WTC11 (cell line): ENCODE data around the gene SENP3. TPM values are rescaled to one million over a fixed set of nuclear protein-coding genes. Genes with fewer than 3 reads are reported as not detected.

ENCODE experiments used
- ATAC-seq: fragments of 200-7000 bp; cut with Tn5 transposase; 2 replicates; pipeline ENCODE4 v1.10.0; 2021; ENCODE audit warnings: mild to moderate bottlenecking, moderate library complexity
- CTCF ChIA-PET: fragments of 300-600 bp; sonication (Branson Sonifier 250); formaldehyde crosslinking; loops from one replicate; lab custom pipeline; 2021; ENCODE audit warnings: antibody characterized with exemption; lab: Charles Lee
- POLR2A ChIA-PET: fragments of 350-600 bp; sonication (Branson Sonifier 250); formaldehyde crosslinking; loops from one replicate; lab custom pipeline; 2021; ENCODE audit warnings: antibody characterized with exemption; lab: Charles Lee
- DNase-seq: peaks from one replicate; pipeline ENCODE4 v3.0.0; 2021; ENCODE audit warnings: low spot score
- H3K27ac Mint-ChIP-seq: 2 replicates; pipeline ENCODE4 v1.8.0; 2021; ENCODE audit warnings: mixed read lengths
- H3K27me3 Mint-ChIP-seq: 2 replicates; pipeline ENCODE4 v1.8.0; 2021; ENCODE audit warnings: low read depth, mild to moderate bottlenecking, moderate library complexity, mixed read lengths
- H3K36me3 Mint-ChIP-seq: 2 replicates; pipeline ENCODE4 v1.8.0; 2021; ENCODE audit warnings: mixed read lengths
- H3K4me1 Mint-ChIP-seq: 2 replicates; pipeline ENCODE4 v1.8.0; 2022; ENCODE audit warnings: mixed read lengths
- H3K4me3 Mint-ChIP-seq: 2 replicates; pipeline ENCODE4 v1.8.0; 2021; ENCODE audit warnings: mild to moderate bottlenecking, moderate library complexity, mixed read lengths
- H3K9me3 Mint-ChIP-seq: 2 replicates; pipeline ENCODE4 v1.8.0; 2021; ENCODE audit warnings: mixed read lengths
- AFF4 ChIP-seq: sonication (generic); formaldehyde crosslinking; IDR thresholded peaks from 2 replicates; pipeline ENCODE4 v1.8.1; 2023; ENCODE audit warnings: mild to moderate bottlenecking, missing genetic modification reagents, borderline replicate concordance
- CTCF ChIP-seq: fragments of 200-600 bp; IDR thresholded peaks from 2 replicates; pipeline ENCODE4 v1.8.0; 2022; ENCODE audit warnings: antibody characterized with exemption
- MLX ChIP-seq: sonication (generic); formaldehyde crosslinking; IDR thresholded peaks from 2 replicates; pipeline ENCODE4 v1.8.1; 2023; ENCODE audit warnings: mild to moderate bottlenecking, missing genetic modification reagents, moderate library complexity
- NR2C2 ChIP-seq: sonication (generic); formaldehyde crosslinking; IDR thresholded peaks from 2 replicates; pipeline ENCODE4 v1.8.0; 2022; ENCODE audit warnings: mild to moderate bottlenecking, missing genetic modification reagents
- PRRX2 ChIP-seq: fragments of 250-450 bp; sonication (Bioruptor Pico); IDR thresholded peaks from 2 replicates; pipeline ENCODE4 v1.8.0; 2021; ENCODE audit warnings: mild to moderate bottlenecking
- TP53 ChIP-seq: sonication (generic); formaldehyde crosslinking; IDR thresholded peaks from 2 replicates; pipeline ENCODE4 v1.8.1; 2023; ENCODE audit warnings: mild to moderate bottlenecking, missing genetic modification reagents
- ZNF121 ChIP-seq: sonication (generic); formaldehyde crosslinking; IDR thresholded peaks from 2 replicates; pipeline ENCODE4 v1.8.0; 2023; ENCODE audit warnings: missing genetic modification reagents
- ZNF317 ChIP-seq: sonication (generic); formaldehyde crosslinking; IDR thresholded peaks from 2 replicates; pipeline ENCODE4 v1.8.1; 2023; ENCODE audit warnings: low read depth, mild to moderate bottlenecking, moderate library complexity, missing genetic modification reagents, borderline replicate concordance
- ZNF671 ChIP-seq: fragments of 250-450 bp; sonication (Bioruptor Pico); IDR thresholded peaks from 2 replicates; pipeline ENCODE4 v1.8.0; 2021; ENCODE audit warnings: mild to moderate bottlenecking
- total RNA-seq: library from RNA; stranded (reverse); gene quantifications from 3 replicates; pipeline ENCODE4 v1.2.3, GENCODE V29; 2021
- TF ChIP-seq, protein P1 (sequence below): sonication (generic); formaldehyde crosslinking; IDR thresholded peaks from 2 replicates; pipeline ENCODE4 v1.8.0; 2022; ENCODE audit warnings: mild to moderate bottlenecking, missing genetic modification reagents
- TF ChIP-seq, protein P2 (sequence below): sonication (generic); formaldehyde crosslinking; IDR thresholded peaks from 2 replicates; pipeline ENCODE4 v1.8.1; 2023; ENCODE audit warnings: mild to moderate bottlenecking, missing genetic modification reagents
- TF ChIP-seq, protein P3 (sequence below): fragments of 250-450 bp; sonication (Bioruptor Pico); IDR thresholded peaks from 2 replicates; pipeline ENCODE4 v1.9.0; 2021; ENCODE audit warnings: mild to moderate bottlenecking
- TF ChIP-seq, protein P4 (sequence below): sonication (generic); formaldehyde crosslinking; IDR thresholded peaks from 2 replicates; pipeline ENCODE4 v1.8.1; 2022; ENCODE audit warnings: low read depth, mild to moderate bottlenecking, moderate library complexity, missing genetic modification reagents, borderline replicate concordance
- TF ChIP-seq, protein P5 (sequence below): sonication (generic); formaldehyde crosslinking; IDR thresholded peaks from 2 replicates; pipeline ENCODE4 v1.8.1; 2023; ENCODE audit warnings: mild to moderate bottlenecking, missing genetic modification reagents, moderate library complexity
- TF ChIP-seq, protein P6 (sequence below): sonication (generic); formaldehyde crosslinking; IDR thresholded peaks from 2 replicates; pipeline ENCODE4 v1.8.0; 2022; ENCODE audit warnings: missing genetic modification reagents

Gene SENP3
- total RNA-seq, 1 experiment from 2014 or later: 85.4 TPM

- H3K27ac Mint-ChIP-seq: peak overlapping the region; percentile 75
- POLR2A ChIA-PET: interaction anchor here (0.6 to 2.8 kb wide), 7 partner anchors 10 to 274 kb away, joined by 3 to 26 read pairs (median 9); partner anchors contain the start of genes FXR2, SAT2, TP53 and WRAP53
- H3K4me1 Mint-ChIP-seq: peaks cover 50% of the 10 kb centered on the region
- no peaks in the 10 kb centered on the region for H3K27me3 Mint-ChIP-seq
- CTCF ChIA-PET: interaction anchor here (1.4 to 1.8 kb wide), 3 partner anchors 32 to 105 kb away, joined by 5 to 10 read pairs (median 5); partner anchors contain the start of genes FXR2, TP53 and WRAP53
- no peak for ATAC-seq
- H3K4me3 Mint-ChIP-seq: peak overlapping the region; percentile 97
- peaks cover 25% of the 10 kb centered on the region for H3K36me3 Mint-ChIP-seq
- no peaks in the 10 kb centered on the region for H3K9me3 Mint-ChIP-seq
- peak; percentile 41 for DNase-seq
- TF ChIP-seq, protein P1, sequence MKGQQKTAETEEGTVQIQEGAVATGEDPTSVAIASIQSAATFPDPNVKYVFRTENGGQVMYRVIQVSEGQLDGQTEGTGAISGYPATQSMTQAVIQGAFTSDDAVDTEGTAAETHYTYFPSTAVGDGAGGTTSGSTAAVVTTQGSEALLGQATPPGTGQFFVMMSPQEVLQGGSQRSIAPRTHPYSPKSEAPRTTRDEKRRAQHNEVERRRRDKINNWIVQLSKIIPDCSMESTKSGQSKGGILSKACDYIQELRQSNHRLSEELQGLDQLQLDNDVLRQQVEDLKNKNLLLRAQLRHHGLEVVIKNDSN (CRISPR knock-in tag): peak; percentile 41; the same call in 1 of the 2 replicates
- TF ChIP-seq MLX (CRISPR knock-in tag): no peak
- TF ChIP-seq, protein P2, sequence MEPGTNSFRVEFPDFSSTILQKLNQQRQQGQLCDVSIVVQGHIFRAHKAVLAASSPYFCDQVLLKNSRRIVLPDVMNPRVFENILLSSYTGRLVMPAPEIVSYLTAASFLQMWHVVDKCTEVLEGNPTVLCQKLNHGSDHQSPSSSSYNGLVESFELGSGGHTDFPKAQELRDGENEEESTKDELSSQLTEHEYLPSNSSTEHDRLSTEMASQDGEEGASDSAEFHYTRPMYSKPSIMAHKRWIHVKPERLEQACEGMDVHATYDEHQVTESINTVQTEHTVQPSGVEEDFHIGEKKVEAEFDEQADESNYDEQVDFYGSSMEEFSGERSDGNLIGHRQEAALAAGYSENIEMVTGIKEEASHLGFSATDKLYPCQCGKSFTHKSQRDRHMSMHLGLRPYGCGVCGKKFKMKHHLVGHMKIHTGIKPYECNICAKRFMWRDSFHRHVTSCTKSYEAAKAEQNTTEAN (CRISPR knock-in tag): 0 out of 2 replicates have a peak, but pooled peaks have one; percentile 49
- TF ChIP-seq, protein P3, sequence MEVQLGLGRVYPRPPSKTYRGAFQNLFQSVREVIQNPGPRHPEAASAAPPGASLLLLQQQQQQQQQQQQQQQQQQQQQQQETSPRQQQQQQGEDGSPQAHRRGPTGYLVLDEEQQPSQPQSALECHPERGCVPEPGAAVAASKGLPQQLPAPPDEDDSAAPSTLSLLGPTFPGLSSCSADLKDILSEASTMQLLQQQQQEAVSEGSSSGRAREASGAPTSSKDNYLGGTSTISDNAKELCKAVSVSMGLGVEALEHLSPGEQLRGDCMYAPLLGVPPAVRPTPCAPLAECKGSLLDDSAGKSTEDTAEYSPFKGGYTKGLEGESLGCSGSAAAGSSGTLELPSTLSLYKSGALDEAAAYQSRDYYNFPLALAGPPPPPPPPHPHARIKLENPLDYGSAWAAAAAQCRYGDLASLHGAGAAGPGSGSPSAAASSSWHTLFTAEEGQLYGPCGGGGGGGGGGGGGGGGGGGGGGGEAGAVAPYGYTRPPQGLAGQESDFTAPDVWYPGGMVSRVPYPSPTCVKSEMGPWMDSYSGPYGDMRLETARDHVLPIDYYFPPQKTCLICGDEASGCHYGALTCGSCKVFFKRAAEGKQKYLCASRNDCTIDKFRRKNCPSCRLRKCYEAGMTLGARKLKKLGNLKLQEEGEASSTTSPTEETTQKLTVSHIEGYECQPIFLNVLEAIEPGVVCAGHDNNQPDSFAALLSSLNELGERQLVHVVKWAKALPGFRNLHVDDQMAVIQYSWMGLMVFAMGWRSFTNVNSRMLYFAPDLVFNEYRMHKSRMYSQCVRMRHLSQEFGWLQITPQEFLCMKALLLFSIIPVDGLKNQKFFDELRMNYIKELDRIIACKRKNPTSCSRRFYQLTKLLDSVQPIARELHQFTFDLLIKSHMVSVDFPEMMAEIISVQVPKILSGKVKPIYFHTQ: no peak
- no peak for TF ChIP-seq CTCF
- no peak for TF ChIP-seq NR2C2
- TF ChIP-seq, protein P4, sequence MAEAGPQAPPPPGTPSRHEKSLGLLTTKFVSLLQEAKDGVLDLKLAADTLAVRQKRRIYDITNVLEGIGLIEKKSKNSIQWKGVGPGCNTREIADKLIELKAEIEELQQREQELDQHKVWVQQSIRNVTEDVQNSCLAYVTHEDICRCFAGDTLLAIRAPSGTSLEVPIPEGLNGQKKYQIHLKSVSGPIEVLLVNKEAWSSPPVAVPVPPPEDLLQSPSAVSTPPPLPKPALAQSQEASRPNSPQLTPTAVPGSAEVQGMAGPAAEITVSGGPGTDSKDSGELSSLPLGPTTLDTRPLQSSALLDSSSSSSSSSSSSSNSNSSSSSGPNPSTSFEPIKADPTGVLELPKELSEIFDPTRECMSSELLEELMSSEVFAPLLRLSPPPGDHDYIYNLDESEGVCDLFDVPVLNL (CRISPR knock-in tag): peak; percentile 44; the same call in 1 of the 2 replicates
- TF ChIP-seq, protein P5, sequence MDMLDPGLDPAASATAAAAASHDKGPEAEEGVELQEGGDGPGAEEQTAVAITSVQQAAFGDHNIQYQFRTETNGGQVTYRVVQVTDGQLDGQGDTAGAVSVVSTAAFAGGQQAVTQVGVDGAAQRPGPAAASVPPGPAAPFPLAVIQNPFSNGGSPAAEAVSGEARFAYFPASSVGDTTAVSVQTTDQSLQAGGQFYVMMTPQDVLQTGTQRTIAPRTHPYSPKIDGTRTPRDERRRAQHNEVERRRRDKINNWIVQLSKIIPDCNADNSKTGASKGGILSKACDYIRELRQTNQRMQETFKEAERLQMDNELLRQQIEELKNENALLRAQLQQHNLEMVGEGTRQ: peak; percentile 17; the same call in 1 of the 2 replicates
- TF ChIP-seq, protein P6, sequence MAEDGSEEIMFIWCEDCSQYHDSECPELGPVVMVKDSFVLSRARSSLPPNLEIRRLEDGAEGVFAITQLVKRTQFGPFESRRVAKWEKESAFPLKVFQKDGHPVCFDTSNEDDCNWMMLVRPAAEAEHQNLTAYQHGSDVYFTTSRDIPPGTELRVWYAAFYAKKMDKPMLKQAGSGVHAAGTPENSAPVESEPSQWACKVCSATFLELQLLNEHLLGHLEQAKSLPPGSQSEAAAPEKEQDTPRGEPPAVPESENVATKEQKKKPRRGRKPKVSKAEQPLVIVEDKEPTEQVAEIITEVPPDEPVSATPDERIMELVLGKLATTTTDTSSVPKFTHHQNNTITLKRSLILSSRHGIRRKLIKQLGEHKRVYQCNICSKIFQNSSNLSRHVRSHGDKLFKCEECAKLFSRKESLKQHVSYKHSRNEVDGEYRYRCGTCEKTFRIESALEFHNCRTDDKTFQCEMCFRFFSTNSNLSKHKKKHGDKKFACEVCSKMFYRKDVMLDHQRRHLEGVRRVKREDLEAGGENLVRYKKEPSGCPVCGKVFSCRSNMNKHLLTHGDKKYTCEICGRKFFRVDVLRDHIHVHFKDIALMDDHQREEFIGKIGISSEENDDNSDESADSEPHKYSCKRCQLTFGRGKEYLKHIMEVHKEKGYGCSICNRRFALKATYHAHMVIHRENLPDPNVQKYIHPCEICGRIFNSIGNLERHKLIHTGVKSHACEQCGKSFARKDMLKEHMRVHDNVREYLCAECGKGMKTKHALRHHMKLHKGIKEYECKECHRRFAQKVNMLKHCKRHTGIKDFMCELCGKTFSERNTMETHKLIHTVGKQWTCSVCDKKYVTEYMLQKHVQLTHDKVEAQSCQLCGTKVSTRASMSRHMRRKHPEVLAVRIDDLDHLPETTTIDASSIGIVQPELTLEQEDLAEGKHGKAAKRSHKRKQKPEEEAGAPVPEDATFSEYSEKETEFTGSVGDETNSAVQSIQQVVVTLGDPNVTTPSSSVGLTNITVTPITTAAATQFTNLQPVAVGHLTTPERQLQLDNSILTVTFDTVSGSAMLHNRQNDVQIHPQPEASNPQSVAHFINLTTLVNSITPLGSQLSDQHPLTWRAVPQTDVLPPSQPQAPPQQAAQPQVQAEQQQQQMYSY (CRISPR knock-in tag): 0 out of 2 replicates have a peak, but pooled peaks have one; percentile 3
- no peak for TF ChIP-seq ZNF317 (CRISPR knock-in tag)
- TF ChIP-seq ZNF671 (CRISPR knock-in tag): no peak
- no peak for TF ChIP-seq AFF4
- TF ChIP-seq TP53 (CRISPR knock-in tag): no peak
- TF ChIP-seq ZNF121: no peak
- TF ChIP-seq PRRX2: no peak
Measured at GRCh38 chr17:7582396-7583252, 20.9 kb downstream of the SENP3 start.
